HEK293 (cell line): Measurements from ENCODE around the gene PRF1.

Experiments used
- CTCF ChIA-PET: fragments of 350-600 bp; formaldehyde crosslinking; extraction: SDS; loops from one replicate; lab custom pipeline; 2021; ENCODE audit warnings: antibody characterized with exemption; lab: Yijun Ruan, JAX
- POLR2A ChIA-PET: fragments of 300-600 bp; formaldehyde crosslinking; extraction: SDS; loops from one replicate; lab custom pipeline; 2020; ENCODE audit warnings: antibody characterized with exemption, inconsistent platforms; lab: Yijun Ruan, JAX
- H3K27ac ChIP-seq: fragments of 200-500 bp; sonication (Bioruptor generic); 2 replicates; pipeline ENCODE4 v1.5.1; 2014; ENCODE audit warnings: low read depth, low read length, control low read depth, inconsistent platforms; ENCODE audit errors: extremely low read depth
- H3K36me3 ChIP-seq, 2 experiments: fragments of 200-500 bp in 1 of 2; sonication (Bioruptor generic) in 1 of 2; 1 replicate in 1 of 2; 2 replicates in 1 of 2; pipeline ENCODE4 v1.5.1; 2014 to 2017; ENCODE audit warnings: inconsistent platforms in 2 of 2, low read length in 2 of 2; ENCODE audit not compliant: control insufficient read depth in 2 of 2, insufficient read depth in 1 of 2
- H3K4me1 ChIP-seq: fragments of 200-500 bp; sonication (Bioruptor generic); 2 replicates; pipeline ENCODE4 v1.5.1; 2014; ENCODE audit warnings: mild to moderate bottlenecking, low read length, inconsistent platforms; ENCODE audit not compliant: control insufficient read depth, insufficient read depth
- H3K4me3 ChIP-seq: 2 replicates; pipeline ENCODE4 v1.5.1; 2011; ENCODE audit warnings: low read depth, mild to moderate bottlenecking, control low read depth, low read length, moderate library complexity
- H3K9me3 ChIP-seq: fragments of 200-500 bp; sonication (Bioruptor generic); 2 replicates; pipeline ENCODE4 v1.5.1; 2014; ENCODE audit warnings: low read depth, low read length, inconsistent platforms; ENCODE audit not compliant: control insufficient read depth, insufficient read depth
- BCL11A ChIP-seq: fragments of 450-650 bp; formaldehyde crosslinking; IDR thresholded peaks from 2 replicates; pipeline ENCODE4 v1.5.1; 2016; ENCODE audit warnings: low read depth, missing biosample characterization, missing genetic modification characterization
- BCL11B ChIP-seq: fragments of 450-650 bp; formaldehyde crosslinking; IDR thresholded peaks from 2 replicates; pipeline ENCODE4 v1.5.1; 2016; ENCODE audit warnings: low read depth, missing biosample characterization, missing genetic modification characterization
- ELK4 ChIP-seq: IDR thresholded peaks from 2 replicates; pipeline ENCODE4 v1.6.1; 2011; ENCODE audit warnings: mild to moderate bottlenecking, low read depth, low read length, borderline replicate concordance
- GLI2 ChIP-seq: fragments of 450-650 bp; formaldehyde crosslinking; IDR thresholded peaks from 2 replicates; pipeline ENCODE4; 2017; ENCODE audit warnings: missing biosample characterization, missing genetic modification characterization, low read depth, borderline replicate concordance
- KLF16 ChIP-seq: fragments of 450-650 bp; formaldehyde crosslinking; IDR thresholded peaks from 2 replicates; pipeline ENCODE4 v1.5.1; 2017; ENCODE audit warnings: missing biosample characterization, missing genetic modification characterization
- KLF17 ChIP-seq: fragments of 450-650 bp; formaldehyde crosslinking; IDR thresholded peaks from 2 replicates; pipeline ENCODE4 v1.5.1; 2016; ENCODE audit warnings: missing biosample characterization, missing genetic modification characterization
- MEIS1 ChIP-seq: sonication (generic); formaldehyde crosslinking; IDR thresholded peaks from 2 replicates; pipeline ENCODE4 v1.8.1; 2022; ENCODE audit warnings: missing genetic modification reagents, mild to moderate bottlenecking, borderline replicate concordance
- MZF1 ChIP-seq: fragments of 450-650 bp; formaldehyde crosslinking; IDR thresholded peaks from 2 replicates; pipeline ENCODE4 v1.5.1; 2017; ENCODE audit warnings: missing biosample characterization, missing genetic modification characterization, borderline replicate concordance
- REST ChIP-seq: fragments of 450-650 bp; formaldehyde crosslinking; IDR thresholded peaks from 2 replicates; pipeline ENCODE4 v1.5.1; 2016; ENCODE audit warnings: missing biosample characterization, missing genetic modification characterization
- SP3 ChIP-seq: fragments of 450-650 bp; formaldehyde crosslinking; IDR thresholded peaks from 2 replicates; pipeline ENCODE4 v1.5.1; 2016; ENCODE audit warnings: missing biosample characterization, missing genetic modification characterization
- TRIM28 ChIP-seq: IDR thresholded peaks from 2 replicates; pipeline ENCODE4 v1.6.1; 2011; ENCODE audit warnings: low read length, control low read depth, borderline replicate concordance
- ZBTB10 ChIP-seq: fragments of 450-650 bp; formaldehyde crosslinking; IDR thresholded peaks from 2 replicates; pipeline ENCODE4 v1.5.1; 2016; ENCODE audit warnings: missing biosample characterization, missing genetic modification characterization
- ZBTB20 ChIP-seq: fragments of 450-650 bp; formaldehyde crosslinking; IDR thresholded peaks from 2 replicates; pipeline ENCODE4 v1.5.1; 2016; ENCODE audit warnings: missing biosample characterization, missing genetic modification characterization
- ZEB2 ChIP-seq: fragments of 450-650 bp; formaldehyde crosslinking; IDR thresholded peaks from 2 replicates; pipeline ENCODE4 v1.5.1; 2016; ENCODE audit warnings: missing biosample characterization, missing genetic modification characterization
- ZNF138 ChIP-seq: fragments of 450-650 bp; formaldehyde crosslinking; IDR thresholded peaks from 2 replicates; pipeline ENCODE4 v1.5.1; 2016; ENCODE audit warnings: missing biosample characterization, missing genetic modification characterization, borderline replicate concordance
- ZNF146 ChIP-seq: fragments of 450-650 bp; formaldehyde crosslinking; IDR thresholded peaks from 2 replicates; pipeline ENCODE4 v1.5.1; 2016; ENCODE audit warnings: missing biosample characterization, missing genetic modification characterization
- ZNF24 ChIP-seq: fragments of 450-650 bp; formaldehyde crosslinking; IDR thresholded peaks from 2 replicates; pipeline ENCODE4 v1.5.1; 2016; ENCODE audit warnings: missing biosample characterization, missing genetic modification characterization
- ZNF248 ChIP-seq: fragments of 450-650 bp; formaldehyde crosslinking; IDR thresholded peaks from 2 replicates; pipeline ENCODE4 v1.5.1; 2017; ENCODE audit warnings: missing biosample characterization, missing genetic modification characterization
- ZNF335 ChIP-seq: fragments of 450-650 bp; formaldehyde crosslinking; conservative IDR thresholded peaks from 2 replicates; pipeline ENCODE4 v1.5.1; 2016; ENCODE audit warnings: missing biosample characterization, missing genetic modification characterization
- ZNF366 ChIP-seq: fragments of 450-650 bp; formaldehyde crosslinking; conservative IDR thresholded peaks from 2 replicates; pipeline ENCODE4 v1.5.1; 2016; ENCODE audit warnings: missing biosample characterization, missing genetic modification characterization
- ZNF404 ChIP-seq: fragments of 450-650 bp; formaldehyde crosslinking; IDR thresholded peaks from 2 replicates; pipeline ENCODE4 v1.5.1; 2017; ENCODE audit warnings: missing biosample characterization, missing genetic modification characterization
- ZNF426 ChIP-seq: fragments of 450-650 bp; formaldehyde crosslinking; IDR thresholded peaks from 2 replicates; pipeline ENCODE4 v1.5.1; 2017; ENCODE audit warnings: missing biosample characterization, missing genetic modification characterization, mild to moderate bottlenecking, inconsistent platforms, moderate library complexity
- ZNF514 ChIP-seq: fragments of 450-650 bp; formaldehyde crosslinking; IDR thresholded peaks from 2 replicates; pipeline ENCODE4 v1.5.1; 2016; ENCODE audit warnings: missing biosample characterization, missing genetic modification characterization
- ZNF555 ChIP-seq: fragments of 450-650 bp; formaldehyde crosslinking; conservative IDR thresholded peaks from 2 replicates; pipeline ENCODE4 v1.5.1; 2017; ENCODE audit warnings: missing biosample characterization, mild to moderate bottlenecking, missing genetic modification characterization, inconsistent platforms
- ZNF623 ChIP-seq: fragments of 450-650 bp; formaldehyde crosslinking; IDR thresholded peaks from 2 replicates; pipeline ENCODE4 v1.5.1; 2016; ENCODE audit warnings: missing biosample characterization, missing genetic modification characterization
- ZNF629 ChIP-seq: fragments of 450-650 bp; formaldehyde crosslinking; IDR thresholded peaks from 2 replicates; pipeline ENCODE4 v1.5.1; 2017; ENCODE audit warnings: missing biosample characterization, missing genetic modification characterization
- ZNF701 ChIP-seq: fragments of 450-650 bp; formaldehyde crosslinking; IDR thresholded peaks from 2 replicates; pipeline ENCODE4 v1.5.1; 2016; ENCODE audit warnings: missing biosample characterization, missing genetic modification characterization
- ZNF792 ChIP-seq: fragments of 450-650 bp; formaldehyde crosslinking; IDR thresholded peaks from 2 replicates; pipeline ENCODE4 v1.5.1; 2016; ENCODE audit warnings: missing biosample characterization, missing genetic modification characterization

PRF1 gene

GRCh38 chr10:70613941-70614340 lies 11.4 kb upstream of the PRF1 start (continued):
- no peak for TF ChIP-seq REST (tag by site-specific recombination)
- no peak for TF ChIP-seq ZEB2
- TF ChIP-seq ZNF24: no peak
- no peak for TF ChIP-seq ZNF366

- CTCF ChIA-PET: no interaction called here
- POLR2A ChIA-PET: no interaction called here
- no peaks in the 10 kb centered on the region for H3K36me3 ChIP-seq
- H3K4me1 ChIP-seq: no peaks in the 10 kb centered on the region
- H3K9me3 ChIP-seq: no peaks in the 10 kb centered on the region; the same call in 1 of the 2 replicates
- no peak overlapping the region for H3K27ac ChIP-seq
- H3K4me3 ChIP-seq: no peak overlapping the region
- no peak for TF ChIP-seq TRIM28
- TF ChIP-seq ZNF248: no peak
- no peak for TF ChIP-seq ZNF623 (tag by site-specific recombination)
- TF ChIP-seq ZBTB20 (tag by site-specific recombination): no peak
- TF ChIP-seq ZNF792 (tag by site-specific recombination): no peak
- no peak for TF ChIP-seq ZNF514 (tag by site-specific recombination)
- no peak for TF ChIP-seq MEIS1 (CRISPR knock-in tag)
- no peak for TF ChIP-seq ZNF138 (tag by site-specific recombination)
- TF ChIP-seq BCL11B (tag by site-specific recombination): no peak
- TF ChIP-seq ZNF629 (tag by site-specific recombination): no peak
- no peak for TF ChIP-seq ZNF335 (tag by site-specific recombination)
- no peak for TF ChIP-seq MZF1
- TF ChIP-seq ZBTB10: no peak
- no peak for TF ChIP-seq SP3
- TF ChIP-seq ZNF426 (tag by site-specific recombination): no peak
- TF ChIP-seq, all 188 proteins: peak for 0
Measured at GRCh38 chr10:70607936-70608335, 5.4 kb upstream of the PRF1 start.

GRCh38 chr10:70605161-70605560 lies 2.6 kb upstream of the PRF1 start:
- H3K9me3 ChIP-seq: no peaks in the 10 kb centered on the region
- CTCF ChIA-PET: interaction anchor here (1.3 kb wide), 1 partner anchor 14 kb away, joined by 4 read pairs; no protein-coding TSS in a partner anchor
- H3K27ac ChIP-seq: no peak overlapping the region
- no peaks in the 10 kb centered on the region for H3K4me1 ChIP-seq
- POLR2A ChIA-PET: no interaction called here
- H3K36me3 ChIP-seq: no peaks in the 10 kb centered on the region
- H3K4me3 ChIP-seq: no peak overlapping the region
- TF ChIP-seq BCL11A (tag by site-specific recombination) (no peak), ZNF146 (tag by site-specific recombination) (no peak), GLI2 (tag by site-specific recombination) (no peak), ZNF629 (tag by site-specific recombination) (no peak), KLF16 (tag by site-specific recombination) (no peak), ZNF701 (tag by site-specific recombination) (no peak), ZNF426 (tag by site-specific recombination) (no peak), KLF17 (tag by site-specific recombination) (no peak), ZNF555 (tag by site-specific recombination) (no peak), ZNF404 (tag by site-specific recombination) (no peak), ELK4 (no peak)
